ENCODE results near the gene TMEM184A. TPM values are rescaled to one million over a fixed set of nuclear protein-coding genes. Genes with fewer than 3 reads are reported as not detected.

The TMEM184A gene
- total and polyA plus RNA-seq, 2 of the 13 experiments (the other 11 are each of a cell fraction or from before 2014, with no cell fraction given) = 9.5 to 20.4 TPM

DNA sequence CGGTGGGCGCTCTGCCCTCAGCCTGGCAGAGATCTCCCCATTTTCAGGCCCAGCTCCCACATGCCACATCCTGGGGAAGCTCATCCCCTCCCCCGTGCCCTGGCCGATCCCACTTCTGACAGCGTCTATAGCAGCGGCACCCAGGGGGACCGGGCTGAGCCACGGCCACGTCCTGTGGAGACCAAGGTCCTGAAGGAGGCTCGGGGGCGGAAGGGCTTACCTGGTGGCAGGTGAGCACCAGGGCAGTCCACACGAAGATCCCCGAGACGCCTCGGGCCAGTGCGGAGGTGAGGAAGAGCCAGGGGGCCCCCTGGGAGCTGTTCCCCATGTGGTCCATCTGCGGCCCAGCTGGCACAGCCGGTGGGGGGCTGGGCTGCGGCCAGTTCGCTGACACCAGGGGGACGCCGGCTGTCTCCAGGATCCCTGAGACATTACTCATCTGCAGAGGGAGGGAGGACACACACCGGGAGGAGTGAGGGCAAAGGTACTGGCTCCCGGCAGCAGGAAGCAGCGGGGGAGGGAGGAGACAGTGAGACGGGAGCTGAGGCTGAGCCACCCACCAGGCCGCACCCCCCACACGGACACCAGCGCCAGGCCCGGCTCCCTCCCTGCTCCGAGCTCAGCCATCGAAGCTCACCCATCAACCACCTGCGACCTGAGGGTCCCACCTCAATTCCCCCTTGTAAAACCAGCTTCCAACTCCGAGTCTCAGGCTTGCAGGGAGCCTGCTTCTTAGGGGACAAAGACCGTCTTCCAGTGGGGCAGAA is 776 bp downstream of the TMEM184A start (continued):
- no peak for TF ChIP-seq SMAD9 (CRISPR knock-in tag; IDR thresholded peaks at IDR 0.05)
- TF ChIP-seq MAFG (CRISPR knock-in tag; IDR thresholded peaks at IDR 0.05) = no peak
- TF ChIP-seq GABPA (IDR thresholded peaks at IDR 0.05; ENCODE audit: low read depth, low read length) = no peak
- peak; percentile 66; the same call in 1 of the 2 replicates for TF ChIP-seq GABPA (CRISPR knock-in tag; IDR thresholded peaks at IDR 0.05; ENCODE audit: low read depth)
- TF ChIP-seq ZNF44 (CRISPR knock-in tag; IDR thresholded peaks at IDR 0.05) = no peak
- no peak for TF ChIP-seq HDAC6 (IDR thresholded peaks at IDR 0.05; ENCODE audit: low read depth, low read length)
- TF ChIP-seq ZNF468 (CRISPR knock-in tag; IDR thresholded peaks at IDR 0.05) = no peak
- TF ChIP-seq NR2F1 (CRISPR knock-in tag; IDR thresholded peaks at IDR 0.05) = no peak
- TF ChIP-seq LCORL (IDR thresholded peaks at IDR 0.05) = no peak
- TF ChIP-seq LCORL (CRISPR knock-in tag; IDR thresholded peaks at IDR 0.05) = no peak; the same call in 1 of the 2 replicates
- TF ChIP-seq RXRA (CRISPR knock-in tag; IDR thresholded peaks at IDR 0.05) = no peak; the same call in 1 of the 2 replicates
- TF ChIP-seq SYNCRIP (IDR thresholded peaks at IDR 0.05; ENCODE audit: insufficient read depth, low read depth, low read length) = no peak
- no peak for TF ChIP-seq FOXK2 (IDR thresholded peaks at IDR 0.05)
- TF ChIP-seq JUN (CRISPR knock-in tag; IDR thresholded peaks at IDR 0.05) = peak; percentile 68; the same call in 1 of the 2 replicates
- TF ChIP-seq SIN3B (IDR thresholded peaks at IDR 0.05; ENCODE audit: low read length) = no peak
- no peak for TF ChIP-seq ZNF607 (CRISPR knock-in tag; IDR thresholded peaks at IDR 0.05; ENCODE audit: borderline replicate concordance)
- peak; percentile 79; the same call in 1 of the 2 replicates for TF ChIP-seq PPARG (CRISPR knock-in tag; conservative IDR thresholded peaks at IDR 0.05)
- no peak for TF ChIP-seq ZSCAN12 (CRISPR knock-in tag; IDR thresholded peaks at IDR 0.05)
- TF ChIP-seq GLI4 (CRISPR knock-in tag; IDR thresholded peaks at IDR 0.05; ENCODE audit: borderline replicate concordance) = no peak
- TF ChIP-seq FOXK1 (CRISPR knock-in tag; IDR thresholded peaks at IDR 0.05; ENCODE audit: borderline replicate concordance, low read depth) = no peak
- TF ChIP-seq ZNF672 (CRISPR knock-in tag; IDR thresholded peaks at IDR 0.05) = no peak
- no peak for TF ChIP-seq SRSF4 (IDR thresholded peaks at IDR 0.05; ENCODE audit: low read depth, low read length, poor library complexity, severe bottlenecking)
- TF ChIP-seq ZNF891 (CRISPR knock-in tag; IDR thresholded peaks at IDR 0.05) = no peak
- peak; percentile 16; the same call in 1 of the 2 replicates for TF ChIP-seq KDM2A (CRISPR knock-in tag; IDR thresholded peaks at IDR 0.05; ENCODE audit: borderline replicate concordance, low read depth)

Measured in HepG2 (cell line).